Duodenal mucosa (tissue), 2 donors: ENCODE data around the gene ALAD.
"Not testable (repeated sequence)": the region's sequence is repeated elsewhere in the genome, so short reads cannot be mapped to it uniquely, and the experiment has no call there.

Experiments
- H3K27ac ChIP-seq: one replicate; pipeline ENCODE4 v1.7.0; 2013; ENCODE audit warnings: low read depth, low read length
- H3K27me3 ChIP-seq, 2 donors: one replicate each; pipeline ENCODE4 v1.7.0; 2013; ENCODE audit warnings: low read length in 2 of 2, control low read depth in 1 of 2; ENCODE audit not compliant: insufficient read depth in 2 of 2, control insufficient read depth in 1 of 2
- H3K36me3 ChIP-seq, 2 donors: one replicate each; pipeline ENCODE4 v1.7.0; 2013; ENCODE audit warnings: low read length in 2 of 2, control low read depth in 1 of 2; ENCODE audit not compliant: insufficient read depth in 2 of 2, control insufficient read depth in 1 of 2
- H3K4me1 ChIP-seq, 2 donors: one replicate each; pipeline ENCODE4 v1.7.0; 2013; ENCODE audit warnings: low read length in 2 of 2, control low read depth in 1 of 2; ENCODE audit not compliant: insufficient read depth in 2 of 2, control insufficient read depth in 1 of 2
- H3K4me3 ChIP-seq, 2 donors: one replicate each; pipeline ENCODE4 v1.7.0; 2013; ENCODE audit warnings: low read length in 2 of 2, low read depth in 1 of 2
- H3K9ac ChIP-seq, 2 donors: one replicate each; pipeline ENCODE4 v1.7.0; 2013; ENCODE audit warnings: low read length in 2 of 2, low read depth in 1 of 2
- H3K9me3 ChIP-seq, 2 donors: one replicate each; pipeline ENCODE4 v1.7.0; 2013; ENCODE audit warnings: low read length in 2 of 2, control low read depth in 1 of 2; ENCODE audit not compliant: control insufficient read depth in 1 of 2

ALAD gene

GRCh38 chr9:113387560-113388230, 13.4 kb downstream of the ALAD start:
- Histone ChIP-seq H3K36me3 (peaks cover 28 to 52% of the 10 kb centered on the region in 2 donors), H3K9me3 (no peaks in the 10 kb centered on the region), H3K27ac (peak overlapping the region; percentile 57), H3K4me3 (peak overlapping the region; percentile 6 to 8), H3K27me3 (no peaks in the 10 kb centered on the region), H3K4me1 (peaks cover 35 to 41% of the 10 kb centered on the region in 2 donors), H3K9ac (peak overlapping the region in 1 of 2 donors; percentile 0)

- no peaks in the 10 kb centered on the region for H3K9me3 ChIP-seq
- H3K9ac ChIP-seq: no peak overlapping the region
- H3K36me3 ChIP-seq: peaks cover 21 to 43% of the 10 kb centered on the region in 2 donors
- H3K27me3 ChIP-seq: no peaks in the 10 kb centered on the region
- peak overlapping the region; percentile 57 for H3K27ac ChIP-seq
- peak overlapping the region; percentile 6 to 29 for H3K4me3 ChIP-seq
- H3K4me1 ChIP-seq: peaks cover 35 to 41% of the 10 kb centered on the region in 2 donors
These were observed 14.3 kb downstream of the ALAD start for GRCh38 chr9:113386571-113387393.

- H3K4me1 ChIP-seq: peaks cover 31 to 34% of the 10 kb centered on the region in 2 donors
- H3K27me3 ChIP-seq: no peaks in the 10 kb centered on the region
- peaks cover 0 to 7% of the 10 kb centered on the region in 2 donors for H3K36me3 ChIP-seq
- no peak overlapping the region for H3K27ac ChIP-seq
- H3K9ac ChIP-seq: no peak overlapping the region
- no peaks in the 10 kb centered on the region for H3K9me3 ChIP-seq
- peak overlapping the region in 1 of 2 donors; percentile 36 for H3K4me3 ChIP-seq
These were observed 19.1 kb downstream of the ALAD start for GRCh38 chr9:113381909-113382411.

GRCh38 chr9:113381441-113381840, 19.6 kb downstream of the ALAD start:
- not testable (repeated sequence) for H3K9ac ChIP-seq

GRCh38 chr9:113380869-113381378, 20.2 kb downstream of the ALAD start:
- Histone ChIP-seq H3K9ac (no peak overlapping the region), H3K4me1 (peaks cover 24 to 25% of the 10 kb centered on the region in 2 donors), H3K36me3 (peaks cover 0 to 5% of the 10 kb centered on the region in 2 donors), H3K4me3 (peak overlapping the region in 1 of 2 donors; percentile 35), H3K9me3 (no peaks in the 10 kb centered on the region), H3K27ac (no peak overlapping the region), H3K27me3 (no peaks in the 10 kb centered on the region)

More at GRCh38 chr9:113381441-113381840, 19.6 kb downstream of the ALAD start:
- not testable (repeated sequence) for H3K27me3 ChIP-seq, H3K9me3 ChIP-seq, H3K4me3 ChIP-seq, H3K27ac ChIP-seq, H3K36me3 ChIP-seq
- peaks cover 26 to 29% of the 10 kb centered on the region in 2 donors for H3K4me1 ChIP-seq

- not testable (repeated sequence) for H3K9ac ChIP-seq, H3K27me3 ChIP-seq, H3K4me3 ChIP-seq, H3K36me3 ChIP-seq, H3K9me3 ChIP-seq, H3K27ac ChIP-seq
- H3K4me1 ChIP-seq: peaks cover 29 to 34% of the 10 kb centered on the region in 2 donors
These were observed 21.3 kb downstream of the ALAD start for GRCh38 chr9:113379829-113380210.

- peaks cover 31 to 38% of the 10 kb centered on the region in 2 donors for H3K4me1 ChIP-seq
- H3K27ac ChIP-seq, H3K9me3 ChIP-seq, H3K36me3 ChIP-seq, H3K27me3 ChIP-seq, H3K9ac ChIP-seq: not testable (repeated sequence)
- peak overlapping the region in 1 of 2 donors; percentile 32 for H3K4me3 ChIP-seq
These were observed 21.8 kb downstream of the ALAD start for GRCh38 chr9:113379094-113379828.

GRCh38 chr9:113376634-113377567, 24.2 kb downstream of the ALAD start, which contains the start of gene HDHD3:
Gene HDHD3, minus strand, starts transcription at chr9:113376986. Its CDS starts 2,632 bp downstream, at chr9:113374354.
- H3K9ac ChIP-seq: peak within 1 kb of the TSS; percentile 83 to 89
- H3K4me1 ChIP-seq: peaks cover 49 to 61% of the 10 kb centered on the region in 2 donors
- peaks cover 19 to 32% of the 10 kb centered on the region in 2 donors for H3K36me3 ChIP-seq
- peak within 1 kb of the TSS; percentile 90 for H3K27ac ChIP-seq
- H3K9me3 ChIP-seq: no peaks in the 10 kb centered on the region
- peak within 1 kb of the TSS; percentile 83 to 88 for H3K4me3 ChIP-seq
- H3K27me3 ChIP-seq: no peaks in the 10 kb centered on the region
